DOHH2 (cell line): ENCODE results near the gene SELENOP.

Experiments
- H3F3A ChIP-seq: fragments of 200-600 bp; sonication (generic), shearing (Covaris generic); 2 replicates; pipeline ENCODE4 v1.6.0; 2016; ENCODE audit warnings: antibody characterized with exemption, mild to moderate bottlenecking; ENCODE audit not compliant: control insufficient read depth, insufficient read depth
- H3K27ac ChIP-seq: fragments of 200-600 bp; sonication (generic); 2 replicates; pipeline ENCODE4 v1.5.1; 2014; ENCODE audit warnings: low read depth, mild to moderate bottlenecking, low read length, moderate library complexity
- H3K27me3 ChIP-seq: fragments of 200-600 bp; sonication (generic); 2 replicates; pipeline ENCODE4 v1.6.1; 2014; ENCODE audit warnings: mild to moderate bottlenecking, low read length, mixed read lengths; ENCODE audit not compliant: control insufficient read depth
- H3K36me3 ChIP-seq: fragments of 200-600 bp; sonication (generic); 2 replicates; pipeline ENCODE4 v1.6.1; 2014; ENCODE audit warnings: mild to moderate bottlenecking, low read length, moderate library complexity, mixed read lengths; ENCODE audit not compliant: control insufficient read depth
- H3K4me1 ChIP-seq: fragments of 200-600 bp; sonication (generic); 2 replicates; pipeline ENCODE4 v1.6.1; 2014; ENCODE audit warnings: mild to moderate bottlenecking, low read length, mixed read lengths; ENCODE audit not compliant: control insufficient read depth
- H3K4me2 ChIP-seq: fragments of 200-600 bp; sonication (generic); 2 replicates; pipeline ENCODE4 v1.6.0; 2014; ENCODE audit warnings: mild to moderate bottlenecking, low read length, moderate library complexity
- H3K4me3 ChIP-seq: fragments of 200-600 bp; sonication (generic); 2 replicates; pipeline ENCODE4 v1.5.1; 2014; ENCODE audit warnings: mild to moderate bottlenecking, low read length, mixed read lengths
- H3K79me2 ChIP-seq: fragments of 200-600 bp; sonication (generic); 2 replicates; pipeline ENCODE4 v1.6.1; 2014; ENCODE audit warnings: mild to moderate bottlenecking, low read length, mixed read lengths; ENCODE audit not compliant: control insufficient read depth
- H3K9me2 ChIP-seq: fragments of 200-600 bp; sonication (generic); replicated peaks from 2 replicates; pipeline ENCODE4 v1.6.1; 2014; ENCODE audit warnings: mild to moderate bottlenecking, low read length, mixed read lengths; ENCODE audit not compliant: control insufficient read depth
- H3K9me3 ChIP-seq: fragments of 200-600 bp; sonication (generic); 2 replicates; pipeline ENCODE4 v1.6.1; 2014; ENCODE audit warnings: antibody characterized with exemption, low read length, mixed read lengths; ENCODE audit not compliant: control insufficient read depth, insufficient read depth
- H4K20me1 ChIP-seq: fragments of 200-600 bp; sonication (generic); 2 replicates; pipeline ENCODE4 v1.6.0; 2014; ENCODE audit warnings: low read depth, mild to moderate bottlenecking, antibody characterized with exemption, low read length, moderate library complexity; ENCODE audit not compliant: control insufficient read depth, insufficient read depth
- EZH2phosphoT487 ChIP-seq: fragments of 200-600 bp; sonication (generic); IDR thresholded peaks from 2 replicates; pipeline ENCODE4 v1.6.1; 2017; ENCODE audit warnings: borderline replicate concordance, mild to moderate bottlenecking, antibody characterized with exemption, low read length, moderate library complexity, mixed read lengths
- TF ChIP-seq, protein P1 (sequence below): fragments of 200-600 bp; sonication (generic); IDR thresholded peaks from one replicate; pipeline ENCODE4 v1.5.1; 2014; ENCODE audit warnings: antibody characterized with exemption, mild to moderate bottlenecking, low read depth, low read length; ENCODE audit not compliant: poor library complexity, severe bottlenecking

SELENOP gene

DNA sequence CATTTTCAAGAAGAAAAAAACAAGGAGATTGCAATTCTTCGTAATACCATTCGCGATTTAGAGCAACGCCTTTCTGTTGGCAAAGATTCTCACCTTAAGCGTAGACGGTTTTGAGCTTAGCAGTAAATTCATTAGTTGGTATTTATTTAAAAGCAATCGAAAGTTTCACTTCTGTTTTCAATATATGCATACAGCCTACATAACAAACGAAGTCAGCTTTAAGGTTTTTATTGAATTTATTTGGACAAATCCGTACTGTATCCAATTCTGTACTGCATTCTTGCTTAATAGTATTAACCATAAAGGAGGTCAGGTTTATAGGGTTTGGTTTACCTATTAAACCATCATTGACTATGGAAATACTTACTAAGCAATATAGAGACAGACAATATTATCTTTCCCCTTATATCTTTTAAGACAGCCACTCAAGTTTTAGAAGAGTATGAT is 12.0 kb downstream of the SELENOP start:
- no peak overlapping the region for H3K4me3 ChIP-seq
- no peak overlapping the region for H3K4me2 ChIP-seq
- H3K27me3 ChIP-seq = no peaks in the 10 kb centered on the region
- no peak overlapping the region for H3K27ac ChIP-seq
- H3K79me2 ChIP-seq = no peaks in the 10 kb centered on the region
- no peaks in the 10 kb centered on the region for H3K4me1 ChIP-seq
- no peaks in the 10 kb centered on the region for H4K20me1 ChIP-seq
- no peaks in the 10 kb centered on the region for H3K9me2 ChIP-seq
- no peaks in the 10 kb centered on the region for H3F3A ChIP-seq
- peaks cover 6% of the 10 kb centered on the region; the same call in 1 of the 2 replicates for H3K36me3 ChIP-seq
- TF ChIP-seq, protein P1, sequence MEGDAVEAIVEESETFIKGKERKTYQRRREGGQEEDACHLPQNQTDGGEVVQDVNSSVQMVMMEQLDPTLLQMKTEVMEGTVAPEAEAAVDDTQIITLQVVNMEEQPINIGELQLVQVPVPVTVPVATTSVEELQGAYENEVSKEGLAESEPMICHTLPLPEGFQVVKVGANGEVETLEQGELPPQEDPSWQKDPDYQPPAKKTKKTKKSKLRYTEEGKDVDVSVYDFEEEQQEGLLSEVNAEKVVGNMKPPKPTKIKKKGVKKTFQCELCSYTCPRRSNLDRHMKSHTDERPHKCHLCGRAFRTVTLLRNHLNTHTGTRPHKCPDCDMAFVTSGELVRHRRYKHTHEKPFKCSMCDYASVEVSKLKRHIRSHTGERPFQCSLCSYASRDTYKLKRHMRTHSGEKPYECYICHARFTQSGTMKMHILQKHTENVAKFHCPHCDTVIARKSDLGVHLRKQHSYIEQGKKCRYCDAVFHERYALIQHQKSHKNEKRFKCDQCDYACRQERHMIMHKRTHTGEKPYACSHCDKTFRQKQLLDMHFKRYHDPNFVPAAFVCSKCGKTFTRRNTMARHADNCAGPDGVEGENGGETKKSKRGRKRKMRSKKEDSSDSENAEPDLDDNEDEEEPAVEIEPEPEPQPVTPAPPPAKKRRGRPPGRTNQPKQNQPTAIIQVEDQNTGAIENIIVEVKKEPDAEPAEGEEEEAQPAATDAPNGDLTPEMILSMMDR = no peak
- no peak for TF ChIP-seq EZH2phosphoT487
- H3K9me3 ChIP-seq = no peaks in the 10 kb centered on the region

DNA sequence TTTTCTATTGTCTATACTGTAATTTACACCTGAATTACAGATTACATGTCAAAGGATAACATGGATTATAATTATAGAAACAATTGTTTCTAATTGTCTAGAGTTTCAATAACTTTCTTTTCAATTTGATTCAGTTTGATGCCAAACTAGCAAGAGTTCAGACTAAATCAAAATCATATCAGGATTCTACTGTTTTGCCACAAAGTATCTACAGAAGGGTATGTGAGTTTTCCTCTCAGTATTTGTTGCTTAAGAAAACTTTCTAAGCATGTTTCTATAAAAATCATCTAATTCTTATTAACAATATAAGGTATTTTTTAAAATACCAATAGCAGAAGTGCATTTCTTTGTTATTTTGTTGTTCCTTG is 12.5 kb downstream of the SELENOP start:
- no peaks in the 10 kb centered on the region for H3F3A ChIP-seq
- H3K9me3 ChIP-seq = no peaks in the 10 kb centered on the region
- H3K27ac ChIP-seq = no peak overlapping the region
- H3K27me3 ChIP-seq = no peaks in the 10 kb centered on the region
- H3K9me2 ChIP-seq = no peaks in the 10 kb centered on the region
- H3K79me2 ChIP-seq = no peaks in the 10 kb centered on the region
- H3K36me3 ChIP-seq = peaks cover 6% of the 10 kb centered on the region; the same call in 1 of the 2 replicates
- no peak overlapping the region for H3K4me3 ChIP-seq
- H3K4me2 ChIP-seq = no peak overlapping the region
- H4K20me1 ChIP-seq = no peaks in the 10 kb centered on the region
- no peaks in the 10 kb centered on the region for H3K4me1 ChIP-seq
- no peak for TF ChIP-seq EZH2phosphoT487
- TF ChIP-seq, protein P1 = no peak

DNA sequence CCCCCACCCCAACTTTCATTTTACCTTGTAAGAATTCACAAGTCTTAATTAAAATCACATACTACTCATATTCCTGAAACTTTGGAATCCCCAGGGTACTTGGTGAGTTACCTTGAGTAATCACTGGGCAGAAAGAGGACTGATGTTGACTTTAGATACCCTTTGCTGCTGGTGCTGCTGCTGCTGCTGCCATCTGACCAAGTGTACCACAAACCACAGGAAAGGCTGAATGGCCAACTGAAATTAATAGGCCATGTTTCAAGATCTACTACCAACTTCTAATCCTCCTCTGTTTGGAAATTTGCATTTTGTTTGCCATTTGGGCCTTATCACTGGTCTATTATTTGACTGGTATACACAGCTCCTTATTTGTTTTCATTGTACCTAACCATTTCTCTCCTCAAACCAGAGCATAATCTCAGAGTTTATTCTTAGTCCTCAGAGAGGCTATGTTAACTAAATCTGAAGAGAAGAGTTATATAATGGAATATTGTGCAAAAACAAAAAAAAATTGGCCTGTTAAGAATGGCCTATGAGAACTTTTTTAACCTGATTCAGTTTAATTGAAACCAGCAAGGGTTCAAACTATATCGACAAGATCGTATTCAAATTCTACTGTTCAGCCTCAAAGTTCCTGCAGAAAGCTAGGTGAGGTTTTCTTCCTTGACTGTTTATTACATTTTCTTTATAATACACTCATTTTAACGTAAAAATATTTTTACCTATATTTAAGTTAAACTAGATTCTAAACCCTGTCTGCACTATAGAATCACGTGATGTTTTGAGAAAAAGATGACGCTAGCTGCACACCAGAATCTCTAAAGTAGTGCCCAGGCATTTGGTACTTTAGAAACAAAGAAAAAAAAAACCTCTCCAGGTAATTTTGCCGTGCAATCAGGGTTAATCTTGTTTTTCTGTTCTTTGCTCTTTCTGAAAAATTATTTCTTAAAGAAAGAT is 13.1 kb downstream of the SELENOP start:
- no peak overlapping the region for H3K4me3 ChIP-seq
- TF ChIP-seq, protein P1 = no peak
- TF ChIP-seq EZH2phosphoT487 = no peak
- no peaks in the 10 kb centered on the region for H3F3A ChIP-seq
- H3K27ac ChIP-seq = no peak overlapping the region
- no peaks in the 10 kb centered on the region for H3K9me3 ChIP-seq
- no peaks in the 10 kb centered on the region for H3K79me2 ChIP-seq
- H3K27me3 ChIP-seq = no peaks in the 10 kb centered on the region
- no peaks in the 10 kb centered on the region for H4K20me1 ChIP-seq
- no peaks in the 10 kb centered on the region for H3K9me2 ChIP-seq
- no peaks in the 10 kb centered on the region for H3K4me1 ChIP-seq
- no peak overlapping the region for H3K4me2 ChIP-seq
- peaks cover 6% of the 10 kb centered on the region; the same call in 1 of the 2 replicates for H3K36me3 ChIP-seq
